Neural crest cell (in vitro differentiated cells): Measurements from ENCODE around the gene CCL16. TPM values are rescaled to one million over a fixed set of nuclear protein-coding genes. Genes with fewer than 3 reads are reported as not detected.

Experiments used
- DNase-seq: peaks from one replicate; pipeline ENCODE4 v3.0.0; 2021; ENCODE audit warnings: low read depth, mixed read lengths, low spot score
- H3K27ac Mint-ChIP-seq: one replicate; pipeline ENCODE4 v1.8.0; 2021; ENCODE audit warnings: mild to moderate bottlenecking, mixed read lengths; ENCODE audit not compliant: unreplicated experiment
- H3K27me3 Mint-ChIP-seq: 2 replicates; pipeline ENCODE4 v1.8.0; 2021; ENCODE audit warnings: low read depth, mild to moderate bottlenecking, mixed read lengths
- H3K36me3 Mint-ChIP-seq: 2 replicates; pipeline ENCODE4 v1.8.0; 2021; ENCODE audit warnings: low read depth, mild to moderate bottlenecking, mixed read lengths
- H3K4me1 Mint-ChIP-seq: 2 replicates; pipeline ENCODE4 v1.8.0; 2021; ENCODE audit warnings: mixed read lengths
- H3K4me3 Mint-ChIP-seq: one replicate; pipeline ENCODE4 v1.8.0; 2021; ENCODE audit warnings: mild to moderate bottlenecking, mixed read lengths
- H3K9me3 Mint-ChIP-seq: 2 replicates; pipeline ENCODE4 v1.8.0; 2021; ENCODE audit warnings: mixed read lengths
- total RNA-seq: library from RNA; stranded (reverse); gene quantifications from 2 replicates; pipeline ENCODE4 v1.2.1, GENCODE V29; 2021
- TF ChIP-seq, protein P1 (sequence below): fragments of 200-600 bp; sonication (generic); conservative IDR thresholded peaks from 2 replicates; pipeline ENCODE4 v1.5.0; 2021; ENCODE audit warnings: antibody characterized with exemption, mild to moderate bottlenecking

The CCL16 gene
- total RNA-seq, 1 donor from 2014 or later, result not detected

DNA sequence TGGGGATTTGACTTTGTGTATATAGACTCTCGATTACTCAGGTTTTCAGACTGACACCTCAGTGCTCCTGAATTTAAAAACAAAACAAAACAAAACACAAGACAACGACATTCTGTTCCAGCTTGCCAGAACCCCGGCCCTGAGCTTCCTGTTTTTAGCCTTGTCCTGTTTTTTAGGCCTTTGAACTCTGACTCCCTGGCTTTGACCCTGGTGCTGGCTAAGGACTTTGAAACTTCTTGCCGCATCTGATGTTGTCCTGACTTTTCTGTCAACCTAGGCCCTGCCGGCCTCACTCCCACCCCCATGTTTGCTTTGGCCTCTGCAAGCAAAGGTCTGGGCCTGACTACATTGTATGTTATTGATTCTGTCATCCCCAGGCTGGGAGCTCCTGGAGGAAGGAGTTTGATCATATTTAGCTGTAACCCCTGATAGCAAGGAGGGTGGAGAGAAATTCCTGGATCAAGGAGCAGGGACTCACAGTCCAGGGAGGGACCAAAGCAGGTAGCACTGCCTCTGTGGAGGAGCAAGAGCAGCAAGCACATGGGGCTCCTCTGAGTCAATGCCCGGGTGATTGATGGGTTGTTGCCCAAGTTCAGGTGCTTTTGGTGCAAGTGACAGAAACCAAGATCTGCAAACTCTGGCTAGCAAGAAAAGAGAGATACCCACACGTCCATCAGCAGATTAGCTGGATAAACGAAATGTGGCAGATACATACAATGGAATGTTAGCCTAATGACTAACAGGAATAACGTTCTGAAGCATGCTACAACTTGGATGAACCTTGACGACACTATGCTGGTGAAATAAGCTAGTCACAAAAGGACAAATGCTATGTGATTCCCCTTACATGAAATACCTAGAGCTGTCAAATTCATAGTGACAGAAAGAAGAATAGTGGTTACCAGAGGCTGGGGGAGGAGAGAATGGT, 7.7 kb downstream of the CCL16 start:
- peaks cover 32% of the 10 kb centered on the region for H3K4me1 Mint-ChIP-seq
- H3K36me3 Mint-ChIP-seq, result no peaks in the 10 kb centered on the region
- TF ChIP-seq, protein P1, sequence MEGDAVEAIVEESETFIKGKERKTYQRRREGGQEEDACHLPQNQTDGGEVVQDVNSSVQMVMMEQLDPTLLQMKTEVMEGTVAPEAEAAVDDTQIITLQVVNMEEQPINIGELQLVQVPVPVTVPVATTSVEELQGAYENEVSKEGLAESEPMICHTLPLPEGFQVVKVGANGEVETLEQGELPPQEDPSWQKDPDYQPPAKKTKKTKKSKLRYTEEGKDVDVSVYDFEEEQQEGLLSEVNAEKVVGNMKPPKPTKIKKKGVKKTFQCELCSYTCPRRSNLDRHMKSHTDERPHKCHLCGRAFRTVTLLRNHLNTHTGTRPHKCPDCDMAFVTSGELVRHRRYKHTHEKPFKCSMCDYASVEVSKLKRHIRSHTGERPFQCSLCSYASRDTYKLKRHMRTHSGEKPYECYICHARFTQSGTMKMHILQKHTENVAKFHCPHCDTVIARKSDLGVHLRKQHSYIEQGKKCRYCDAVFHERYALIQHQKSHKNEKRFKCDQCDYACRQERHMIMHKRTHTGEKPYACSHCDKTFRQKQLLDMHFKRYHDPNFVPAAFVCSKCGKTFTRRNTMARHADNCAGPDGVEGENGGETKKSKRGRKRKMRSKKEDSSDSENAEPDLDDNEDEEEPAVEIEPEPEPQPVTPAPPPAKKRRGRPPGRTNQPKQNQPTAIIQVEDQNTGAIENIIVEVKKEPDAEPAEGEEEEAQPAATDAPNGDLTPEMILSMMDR, result no peak
- no peaks in the 10 kb centered on the region for H3K9me3 Mint-ChIP-seq
- H3K27ac Mint-ChIP-seq, result no peak overlapping the region
- peaks cover 10% of the 10 kb centered on the region for H3K27me3 Mint-ChIP-seq
- H3K4me3 Mint-ChIP-seq, result no peak overlapping the region
- no peak for DNase-seq

DNA sequence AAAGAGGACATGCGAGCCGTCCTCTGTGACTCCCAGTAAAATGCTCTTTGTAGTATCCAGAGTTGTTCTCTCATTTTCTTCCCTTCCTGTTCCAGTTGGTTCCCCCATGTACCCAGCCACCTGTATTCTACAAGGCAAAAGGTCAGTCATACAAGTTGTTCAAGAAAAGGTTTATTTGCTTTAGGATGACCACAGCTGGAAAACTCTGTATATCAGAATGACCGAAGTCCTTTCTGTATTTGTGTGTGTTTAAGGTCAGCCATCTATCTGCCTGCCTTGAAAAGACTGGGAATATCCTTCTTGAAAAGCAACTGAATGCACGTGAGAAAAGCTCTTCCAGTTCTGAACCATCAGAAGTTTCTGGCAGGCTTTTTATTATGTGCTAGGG, 8.4 kb downstream of the CCL16 start:
- no peak for DNase-seq
- H3K36me3 Mint-ChIP-seq, result no peaks in the 10 kb centered on the region
- peaks cover 32% of the 10 kb centered on the region for H3K4me1 Mint-ChIP-seq
- no peak overlapping the region for H3K4me3 Mint-ChIP-seq
- TF ChIP-seq, protein P1, result no peak
- no peak overlapping the region for H3K27ac Mint-ChIP-seq
- peaks cover 7% of the 10 kb centered on the region for H3K27me3 Mint-ChIP-seq
- H3K9me3 Mint-ChIP-seq, result no peaks in the 10 kb centered on the region

DNA sequence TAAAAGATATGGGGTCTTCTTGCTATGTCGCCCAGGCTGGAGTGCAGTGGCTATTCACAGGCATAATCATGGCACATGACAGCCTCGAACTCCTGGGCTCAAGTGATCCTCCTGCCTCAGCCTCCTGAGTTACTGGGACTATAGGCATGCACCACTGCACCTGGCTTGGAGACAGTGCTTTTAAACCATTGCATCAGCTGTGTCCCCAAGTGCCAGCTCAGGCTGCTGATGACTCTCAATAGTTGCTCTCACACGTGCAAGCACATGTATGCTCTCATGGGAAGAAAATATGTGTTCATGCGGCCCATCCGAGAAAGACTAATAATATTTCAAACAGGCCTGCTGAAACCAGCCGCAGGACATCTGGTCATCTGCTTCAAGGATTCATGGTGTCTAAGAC, 8.8 kb downstream of the CCL16 start:
- H3K27me3 Mint-ChIP-seq, result peaks cover 7% of the 10 kb centered on the region
- DNase-seq, result no peak
- H3K4me3 Mint-ChIP-seq, result no peak overlapping the region
- H3K36me3 Mint-ChIP-seq, result no peaks in the 10 kb centered on the region
- no peak overlapping the region for H3K27ac Mint-ChIP-seq
- peaks cover 32% of the 10 kb centered on the region for H3K4me1 Mint-ChIP-seq
- no peaks in the 10 kb centered on the region for H3K9me3 Mint-ChIP-seq
- TF ChIP-seq, protein P1, result no peak

DNA sequence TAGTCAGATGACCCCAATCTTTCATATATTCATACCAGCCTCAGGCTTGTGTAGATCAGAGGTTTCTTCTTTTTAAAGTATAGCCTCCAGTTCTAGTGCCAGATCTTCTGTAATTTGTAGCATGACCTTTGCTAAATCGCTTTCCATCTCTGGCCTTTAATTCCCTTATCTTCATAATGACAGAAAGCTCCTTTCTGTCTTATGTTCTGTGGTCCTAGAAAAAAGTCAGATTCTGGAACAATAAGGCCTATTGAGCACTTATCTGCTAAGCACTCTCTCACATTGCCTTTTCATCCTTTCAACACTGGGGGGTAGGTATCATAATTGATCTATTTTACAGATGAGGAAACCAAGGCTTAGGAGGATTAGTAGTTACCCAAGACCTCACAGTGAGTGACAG, 9.2 kb downstream of the CCL16 start:
- no peaks in the 10 kb centered on the region for H3K9me3 Mint-ChIP-seq
- no peak overlapping the region for H3K27ac Mint-ChIP-seq
- peaks cover 7% of the 10 kb centered on the region for H3K27me3 Mint-ChIP-seq
- H3K36me3 Mint-ChIP-seq, result no peaks in the 10 kb centered on the region
- H3K4me3 Mint-ChIP-seq, result no peak overlapping the region
- TF ChIP-seq, protein P1, result no peak
- peaks cover 32% of the 10 kb centered on the region for H3K4me1 Mint-ChIP-seq
- DNase-seq, result no peak

DNA sequence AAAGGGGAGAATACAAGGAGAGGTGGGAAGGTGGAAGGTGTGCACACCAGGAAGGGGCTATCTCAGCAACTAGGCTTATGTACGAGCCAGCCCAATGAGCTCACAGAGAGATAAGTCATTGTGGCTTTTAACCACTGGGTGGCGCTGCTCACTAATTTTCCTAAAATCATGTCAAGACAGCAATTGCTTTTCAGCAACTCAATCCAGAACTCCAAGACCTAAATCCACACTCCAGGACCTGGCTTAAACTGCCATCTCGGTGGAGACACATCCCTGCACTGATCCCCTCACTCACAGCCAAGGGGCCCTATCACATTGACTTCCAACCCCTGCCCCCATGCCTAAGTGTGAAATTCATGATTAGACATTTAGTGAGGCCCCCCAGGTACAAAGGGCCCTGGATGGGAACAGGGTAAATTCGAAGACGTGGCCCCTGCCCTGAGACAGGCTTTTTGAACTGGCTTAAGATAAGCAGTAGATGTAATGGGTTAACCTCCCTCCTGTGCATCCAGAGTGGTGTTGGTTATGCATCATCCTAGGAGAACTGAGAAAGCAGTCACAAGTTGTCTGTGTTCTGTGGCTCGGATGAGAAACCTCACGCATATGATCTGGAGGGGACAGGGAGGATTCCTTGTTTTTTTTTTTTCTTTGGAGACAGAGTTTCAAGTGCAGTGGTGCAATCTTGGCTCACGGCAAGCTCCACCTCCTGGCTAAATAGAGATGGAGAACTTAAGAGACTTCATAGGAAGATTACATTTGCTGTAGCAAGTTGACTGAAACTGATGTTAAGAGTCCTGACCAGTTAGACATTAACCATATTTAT, 11.5 kb downstream of the CCL16 start:
- Mint-ChIP-seq H3K9me3 (no peaks in the 10 kb centered on the region), H3K27ac (no peak overlapping the region), H3K36me3 (no peaks in the 10 kb centered on the region), H3K27me3 (peaks cover 10% of the 10 kb centered on the region), H3K4me3 (no peak overlapping the region), H3K4me1 (peaks cover 32% of the 10 kb centered on the region)
- DNase-seq, result peak; percentile 82
- TF ChIP-seq, protein P1, result peak; percentile 90
